GM10248 (cell line): Measurements from ENCODE around the gene NRG2.

Experiments
- CTCF ChIA-PET: fragments of 300-600 bp; sonication (Branson Sonifier 250); formaldehyde crosslinking; extraction: SDS; loops from one replicate; lab custom pipeline; 2021; ENCODE audit warnings: antibody characterized with exemption; lab: Yijun Ruan, JAX
- POLR2A ChIA-PET: fragments of 350-650 bp; sonication (Branson Sonifier 250); formaldehyde crosslinking; extraction: SDS; loops from one replicate; lab custom pipeline; 2020; ENCODE audit warnings: antibody characterized with exemption; lab: Yijun Ruan, JAX
- DNase-seq: peaks from one replicate; pipeline ENCODE4 v3.0.0; 2012; ENCODE audit errors: extremely low spot score
- TF ChIP-seq, protein P1 (sequence below): IDR thresholded peaks from 2 replicates; pipeline ENCODE4 v1.5.1; 2012; ENCODE audit warnings: mild to moderate bottlenecking, low read depth; ENCODE audit errors: extremely low read depth, missing control alignments, control extremely low read depth

The NRG2 gene

DNA sequence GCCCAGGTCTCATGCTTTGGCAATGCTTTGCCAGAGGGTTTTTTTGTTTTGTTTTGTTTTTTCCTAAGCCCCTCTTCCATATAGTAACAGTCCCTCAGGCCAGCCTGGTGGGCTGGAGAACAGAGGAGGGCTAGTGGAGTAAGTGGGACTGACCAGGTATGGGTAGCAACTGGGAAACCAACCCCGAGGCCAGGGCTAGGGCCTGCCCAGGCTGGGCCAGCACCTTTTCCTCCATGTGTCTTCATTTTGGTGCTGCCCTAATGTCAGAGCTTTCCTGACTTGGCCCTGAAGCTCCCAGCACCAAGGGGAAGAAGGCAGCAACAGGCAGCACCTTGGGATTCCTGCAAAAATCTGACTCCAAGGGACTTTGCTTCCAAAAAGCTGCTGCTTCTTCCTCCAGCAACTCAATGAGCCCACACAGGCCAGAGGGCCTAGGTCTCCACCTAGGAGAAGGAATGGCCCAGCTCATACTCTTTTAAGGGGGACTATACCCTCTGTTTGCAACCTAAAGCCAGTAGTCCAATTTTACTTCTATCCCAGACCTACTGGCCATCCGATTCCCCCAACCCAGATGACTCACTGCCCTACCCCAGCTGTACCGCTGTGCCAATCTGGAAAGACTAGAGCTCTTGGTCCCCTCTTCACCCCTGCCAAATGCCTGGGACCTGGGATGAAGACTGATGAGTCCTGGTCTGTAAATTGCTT, 142.4 kb downstream of the NRG2 start:
- TF ChIP-seq, protein P1, sequence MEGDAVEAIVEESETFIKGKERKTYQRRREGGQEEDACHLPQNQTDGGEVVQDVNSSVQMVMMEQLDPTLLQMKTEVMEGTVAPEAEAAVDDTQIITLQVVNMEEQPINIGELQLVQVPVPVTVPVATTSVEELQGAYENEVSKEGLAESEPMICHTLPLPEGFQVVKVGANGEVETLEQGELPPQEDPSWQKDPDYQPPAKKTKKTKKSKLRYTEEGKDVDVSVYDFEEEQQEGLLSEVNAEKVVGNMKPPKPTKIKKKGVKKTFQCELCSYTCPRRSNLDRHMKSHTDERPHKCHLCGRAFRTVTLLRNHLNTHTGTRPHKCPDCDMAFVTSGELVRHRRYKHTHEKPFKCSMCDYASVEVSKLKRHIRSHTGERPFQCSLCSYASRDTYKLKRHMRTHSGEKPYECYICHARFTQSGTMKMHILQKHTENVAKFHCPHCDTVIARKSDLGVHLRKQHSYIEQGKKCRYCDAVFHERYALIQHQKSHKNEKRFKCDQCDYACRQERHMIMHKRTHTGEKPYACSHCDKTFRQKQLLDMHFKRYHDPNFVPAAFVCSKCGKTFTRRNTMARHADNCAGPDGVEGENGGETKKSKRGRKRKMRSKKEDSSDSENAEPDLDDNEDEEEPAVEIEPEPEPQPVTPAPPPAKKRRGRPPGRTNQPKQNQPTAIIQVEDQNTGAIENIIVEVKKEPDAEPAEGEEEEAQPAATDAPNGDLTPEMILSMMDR = no peak
- CTCF ChIA-PET = interaction anchor here (1.3 to 7.3 kb wide), 5 partner anchors 9 to 135 kb away, joined by 3 to 51 read pairs (median 6); no protein-coding TSS in a partner anchor
- POLR2A ChIA-PET = no interaction called here
- no peak for DNase-seq

DNA sequence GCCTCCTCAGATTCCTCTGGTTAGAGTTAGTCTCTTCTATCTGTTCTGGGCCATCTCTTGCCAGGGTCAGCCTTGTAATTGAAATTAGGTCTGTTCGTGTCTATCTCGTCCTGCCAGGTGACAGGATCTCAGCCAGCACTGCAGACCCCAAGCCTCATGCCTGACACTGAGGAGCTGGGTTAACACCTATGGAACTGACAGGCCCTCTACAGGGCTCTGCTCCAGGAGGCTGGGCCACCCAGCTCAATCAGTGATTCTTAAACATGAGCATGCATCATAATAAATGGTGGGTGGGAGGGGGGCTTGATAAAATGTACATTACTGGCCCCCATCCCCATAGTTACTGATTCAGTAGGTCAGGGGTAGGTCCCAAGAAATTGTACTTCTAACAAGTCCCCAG, 144.1 kb downstream of the NRG2 start:
- DNase-seq = no peak
- CTCF ChIA-PET = interaction anchor here (1.0 to 7.3 kb wide), 4 partner anchors 13 to 70 kb away, joined by 3 to 51 read pairs (median 6); no protein-coding TSS in a partner anchor
- POLR2A ChIA-PET = no interaction called here
- TF ChIP-seq, protein P1 = no peak

DNA sequence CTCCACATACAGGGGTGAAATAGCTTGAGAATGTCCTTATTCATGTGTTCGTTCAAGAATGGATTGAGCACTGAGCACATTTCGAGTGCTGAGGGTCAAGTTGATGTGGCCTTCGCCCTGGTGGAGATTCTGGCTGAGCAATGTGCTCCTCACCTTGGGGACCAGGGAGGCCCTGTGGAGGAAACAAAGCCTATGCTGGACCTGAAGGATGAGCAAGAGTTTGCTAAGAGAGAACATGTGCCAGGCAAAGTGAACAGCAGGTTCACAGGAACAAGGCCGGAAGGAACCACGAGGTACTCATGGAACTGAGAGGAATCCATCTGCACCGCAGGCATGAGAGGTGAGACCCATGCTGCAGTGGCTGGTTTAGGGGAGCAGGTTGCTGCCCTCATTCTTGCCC, 145.1 kb downstream of the NRG2 start:
- ChIA-PET POLR2A (no interaction called here), CTCF (interaction anchor here (1.2 to 7.3 kb wide), 4 partner anchors 17 to 123 kb away, joined by 3 to 51 read pairs (median 4); no protein-coding TSS in a partner anchor)
- TF ChIP-seq, protein P1 = no peak
- no peak for DNase-seq

GRCh38 chr5:139897342-139897741, 145.8 kb downstream of the NRG2 start:
- TF ChIP-seq, protein P1 = no peak
- no peak for DNase-seq
- ChIA-PET CTCF (interaction anchor here (0.8 to 7.3 kb wide), 5 partner anchors 9 to 122 kb away, joined by 3 to 51 read pairs (median 3); no protein-coding TSS in a partner anchor), POLR2A (no interaction called here)

GRCh38 chr5:139896718-139897117, 146.4 kb downstream of the NRG2 start:
- no peak for DNase-seq
- POLR2A ChIA-PET = no interaction called here
- CTCF ChIA-PET = interaction anchor here (0.8 to 7.3 kb wide), 4 partner anchors 8 to 72 kb away, joined by 3 to 51 read pairs (median 4); no protein-coding TSS in a partner anchor
- TF ChIP-seq, protein P1 = no peak

- ChIA-PET POLR2A (no interaction called here), CTCF (interaction anchor here (1.4 to 1.7 kb wide), 3 partner anchors 13 to 26 kb away, joined by 4 to 5 read pairs (median 4); no protein-coding TSS in a partner anchor)
- TF ChIP-seq, protein P1 = no peak
- DNase-seq = no peak
Observed at GRCh38 chr5:139895647-139896046, 147.5 kb downstream of the NRG2 start.
